K562 (cell line): Measurements from ENCODE around the gene ANK3. TPM values are rescaled to one million over a fixed set of nuclear protein-coding genes. Genes with fewer than 3 reads are reported as not detected.
A peak's percentile ranks its signal among the peaks of the same experiment; 100 is the strongest.
"Not testable (repeated sequence)": the region's sequence is repeated elsewhere in the genome, so short reads cannot be mapped to it uniquely, and the experiment has no call there.

Experiments
- ATAC-seq: fragments of 200-7000 bp; cut with Tn5 transposase; 3 replicates; pipeline ENCODE4 v1.9.1; 2020; ENCODE audit warnings: moderate library complexity
- BruUV-seq: library from RNA; stranded (reverse); fragments of 400-500 nt; replicated peaks from 2 replicates; lab custom pipeline; 2021; lab: Mats Ljungman, UMichigan
- CTCF ChIA-PET: fragments of 300-600 bp; formaldehyde crosslinking; extraction: SDS; loops from one replicate; lab custom pipeline; 2021; ENCODE audit warnings: low intra/inter-chr PET ratio; lab: Yijun Ruan, JAX
- POLR2A ChIA-PET: fragments of 300-600, 350-650 bp; sonication (Branson Sonifier 250); formaldehyde crosslinking; extraction: SDS; loops from one replicate; lab custom pipeline; 2021; ENCODE audit warnings: antibody characterized with exemption, inconsistent platforms; lab: Yijun Ruan, JAX
- DNase-seq, 4 experiments: peaks; one replicate each; pipeline versions ENCODE4 v3.0.0 to v3.0.0-alpha.2; 2011 to 2018; ENCODE audit warnings: low spot score in 3 of 4, mixed read lengths in 3 of 4; ENCODE audit errors: extremely low read depth in 1 of 4
- FAIRE-seq: peaks from 2 replicates; lab custom pipeline; 2011; peaks lifted over from hg19 to GRCh38; lab: Jason Lieb, UNC
- H2AFZ ChIP-seq: 2 replicates; pipeline ENCODE4 v1.6.0; 2011; ENCODE audit warnings: low read depth, low read length, control low read depth, inconsistent platforms
- H3K27ac ChIP-seq: fragments of 200-600 bp; 3 replicates; pipeline ENCODE4 v1.8.0; 2011; ENCODE audit warnings: low read depth, mild to moderate bottlenecking, control low read depth, inconsistent platforms, low read length, moderate library complexity, mixed read lengths; ENCODE audit errors: extremely low read depth
- H3K27me3 ChIP-seq, 2 experiments: fragments of 300-600 bp in 1 of 2; 2 replicates in 1 of 2; 3 replicates in 1 of 2; pipeline versions ENCODE4 v1.6.0 to v1.8.0; 2011; ENCODE audit warnings: inconsistent platforms in 2 of 2, low read length in 2 of 2, mild to moderate bottlenecking in 1 of 2, mixed read lengths in 1 of 2, moderate library complexity in 1 of 2; ENCODE audit not compliant: control insufficient read depth in 2 of 2, insufficient read depth in 2 of 2
- H3K36me3 ChIP-seq: fragments of 300-600 bp; 3 replicates; pipeline ENCODE4 v1.8.0; 2011; ENCODE audit warnings: mild to moderate bottlenecking, low read length, inconsistent platforms; ENCODE audit not compliant: control insufficient read depth, insufficient read depth
- H3K4me1 ChIP-seq, 2 experiments: fragments of 200-600 bp in 1 of 2; replicated peaks in 1 of 2; 2 replicates in 1 of 2; 3 replicates in 1 of 2; pipeline versions ENCODE4 v1.5.1 to v1.8.0; 2011; ENCODE audit warnings: inconsistent platforms in 2 of 2, low read length in 2 of 2, mild to moderate bottlenecking in 1 of 2, mixed read lengths in 1 of 2, moderate library complexity in 1 of 2; ENCODE audit not compliant: control insufficient read depth in 2 of 2, insufficient read depth in 2 of 2
- H3K4me2 ChIP-seq: 2 replicates; pipeline ENCODE4 v1.6.1; 2011; ENCODE audit warnings: low read length, control low read depth, inconsistent platforms, mixed read lengths; ENCODE audit not compliant: insufficient read depth
- H3K4me3 ChIP-seq: fragments of 200-600 bp; sonication (generic), shearing (Covaris generic); 2 replicates; pipeline ENCODE4 v1.5.1; 2016; ENCODE audit warnings: control low read depth, inconsistent platforms
- H3K79me2 ChIP-seq: fragments of 200-600 bp; 3 replicates; pipeline ENCODE4 v1.8.0; 2011; ENCODE audit warnings: low read length, inconsistent platforms; ENCODE audit not compliant: control insufficient read depth, insufficient read depth
- H3K9ac ChIP-seq, 2 experiments: 2 replicates each; pipeline versions ENCODE4 v1.6.0 to v1.6.1; 2011; ENCODE audit warnings: low read depth in 2 of 2, low read length in 2 of 2, control low read depth in 1 of 2, inconsistent platforms in 1 of 2, mild to moderate bottlenecking in 1 of 2, mixed read lengths in 1 of 2; ENCODE audit not compliant: insufficient read depth in 1 of 2
- H3K9me1 ChIP-seq: one replicate; pipeline ENCODE4 v1.6.0; 2011; ENCODE audit warnings: inconsistent platforms, mild to moderate bottlenecking, low read length, moderate library complexity; ENCODE audit not compliant: control insufficient read depth, insufficient read depth
- H3K9me3 ChIP-seq: replicated peaks from 2 replicates; pipeline ENCODE4 v1.5.1; 2011; ENCODE audit warnings: low read depth, low read length, inconsistent platforms; ENCODE audit not compliant: control insufficient read depth, insufficient read depth
- H4K20me1 ChIP-seq: replicated peaks from 2 replicates; pipeline ENCODE4 v1.6.1; 2011; ENCODE audit warnings: low read length, inconsistent platforms, mixed read lengths; ENCODE audit not compliant: control insufficient read depth, insufficient read depth
- ARNT ChIP-seq, 2 experiments: fragments of 450-650 bp; IDR thresholded peaks; 2 replicates each; pipeline ENCODE4 v1.6.1; 2016; ENCODE audit warnings: mild to moderate bottlenecking in 1 of 2
- ATF1 ChIP-seq, 2 experiments: fragments of 450-650 bp in 1 of 2; IDR thresholded peaks; 2 replicates each; pipeline ENCODE4 v1.6.1; 2016; ENCODE audit warnings: missing compliant biosample characterization in 1 of 2, missing genetic modification characterization in 1 of 2
- ATF7 ChIP-seq: fragments of 450-650 bp; IDR thresholded peaks from 2 replicates; pipeline ENCODE4 v1.7.1; 2014; ENCODE audit warnings: mild to moderate bottlenecking, moderate library complexity
- BRD9 ChIP-seq: fragments of 450-650 bp; IDR thresholded peaks from 2 replicates; pipeline ENCODE4 v1.6.1; 2018; ENCODE audit warnings: low read depth; ENCODE audit not compliant: partially characterized antibody
- CEBPB ChIP-seq: fragments of 450-650 bp; IDR thresholded peaks from 2 replicates; pipeline ENCODE4 v1.6.1; 2016; ENCODE audit warnings: missing genetic modification characterization, missing compliant biosample characterization
- CEBPG ChIP-seq, 3 experiments: fragments of 200-800 bp in 1 of 3; sonication (Bioruptor generic) in 1 of 3; sonication (generic) in 1 of 3; formaldehyde crosslinking in 1 of 3; IDR thresholded peaks in 2 of 3; conservative IDR thresholded peaks in 1 of 3; 2 replicates each; pipeline versions ENCODE4 v1.6.1 to v1.8.0; 2016 to 2022; ENCODE audit warnings: missing compliant biosample characterization in 2 of 3, missing genetic modification characterization in 2 of 3, mild to moderate bottlenecking in 1 of 3, missing genetic modification reagents in 1 of 3
- CREM ChIP-seq: IDR thresholded peaks from 2 replicates; pipeline ENCODE4 v1.6.1; 2014; ENCODE audit warnings: antibody characterized with exemption, low read depth
- DPF2 ChIP-seq: fragments of 450-650 bp; IDR thresholded peaks from 2 replicates; pipeline ENCODE4 v1.6.1; 2016
- FOSL1 ChIP-seq: fragments of 200-800 bp; sonication (Bioruptor generic); conservative IDR thresholded peaks from 2 replicates; pipeline ENCODE4 v1.6.1; 2016; ENCODE audit warnings: missing genetic modification characterization, missing compliant biosample characterization
- HMBOX1 ChIP-seq: sonication (generic); IDR thresholded peaks from 2 replicates; pipeline ENCODE4 v1.6.1; 2016
- NELFE ChIP-seq: IDR thresholded peaks from 2 replicates; pipeline ENCODE4 v1.6.1; 2011; ENCODE audit warnings: mild to moderate bottlenecking; ENCODE audit not compliant: insufficient read depth, insufficient read length
- NFIC ChIP-seq: fragments of 450-650 bp; IDR thresholded peaks from 2 replicates; pipeline ENCODE4 v1.6.1; 2017; ENCODE audit warnings: mild to moderate bottlenecking, inconsistent platforms
- PHF20 ChIP-seq: fragments of 450-650 bp; IDR thresholded peaks from 2 replicates; pipeline ENCODE4 v1.6.1; 2018; ENCODE audit not compliant: partially characterized antibody
- SP2 ChIP-seq: IDR thresholded peaks from 2 replicates; pipeline ENCODE4 v1.6.1; 2011; ENCODE audit warnings: mild to moderate bottlenecking, low read depth, low read length, moderate library complexity; ENCODE audit not compliant: poor library complexity, severe bottlenecking; ENCODE audit errors: extremely low read depth
- whole genome bisulfite sequencing: fragments of 100-300 bp; shearing (Covaris generic); methylation state at CpG from one replicate; pipeline ENCODE4 v1.1.6; 2016; ENCODE audit warnings: low coverage, mixed read lengths; ENCODE audit not compliant: insufficient coverage; ENCODE audit errors: missing lambda C conversion rate; 5-methylcytosine and 5-hydroxymethylcytosine counted together
- in situ Hi-C: fragments of 300-500 bp; cut with MboI; formaldehyde crosslinking; loops from 4 replicates; pipeline ENCODE4 v1.15.0; 2018; ENCODE audit warnings: inconsistent platforms, mixed read lengths
- intact Hi-C: fragments of 100-400 bp; cut with micrococcal nuclease; formaldehyde crosslinking; loops from 2 replicates; pipeline ENCODE4 v1.14.2; 2022
- polyA plus RNA-seq, 8 experiments: library from polyadenylated mRNA; depleted of rRNA in 4 of 8; stranded (reverse) in 5 of 8; unstranded in 3 of 8; fragments of >200 nt; fragmentation: Nextera tagmentation in 2 of 8; fragmentation: Illumina TruSeq in 1 of 8; extraction: Ambion mirVana in 2 of 8; extraction: Trizol in 1 of 8; gene quantifications; 2 replicates each; pipeline versions ENCODE4 v1.2.1 to v1.2.3, GENCODE V29; 2011 to 2014; ENCODE audit warnings: inconsistent platforms in 1 of 8, missing spikeins in 1 of 8
- total RNA-seq, 7 experiments: library from RNA; depleted of rRNA in 6 of 7; stranded (reverse); fragments of >200 nt in 6 of 7; fragmentation: Illumina TruSeq in 2 of 7; extraction: Trizol in 2 of 7; gene quantifications; 2 replicates each; pipeline versions ENCODE4 v1.2.1 to v1.2.3, GENCODE V29; 2011 to 2021; ENCODE audit warnings: low replicate concordance in 1 of 7

The ANK3 gene
- total and polyA plus RNA-seq, 9 of the 15 experiments (the other 6 are each of a cell fraction or from before 2014, with no cell fraction given) = 10.0 to 32.3 (median 17.9) TPM

GRCh38 chr10:60292536-60292935 lies 97.1 kb downstream of the ANK3 start:
- H4K20me1 ChIP-seq; H2AFZ ChIP-seq; H3K9ac ChIP-seq; H3K4me3 ChIP-seq; H3K36me3 ChIP-seq; BruUV-seq; in situ Hi-C loops; H3K27ac ChIP-seq; FAIRE-seq; H3K27me3 ChIP-seq; H3K79me2 ChIP-seq; ATAC-seq; H3K9me3 ChIP-seq; H3K9me1 ChIP-seq; H3K4me2 ChIP-seq; DNase-seq; CTCF ChIA-PET; TF ChIP-seq CEBPG (CRISPR knock-in tag; IDR thresholded peaks at IDR 0.05): not testable (repeated sequence)
- H3K4me1 ChIP-seq = peaks cover 0 to 45% of the 10 kb centered on the region in 2 experiments; a peak in 4 of 5 replicates
- WGBS = 37% methylated on average over 5 of the region's 6 CpGs
- intact Hi-C loops = loop anchor here (10.0 kb wide), 1 partner anchor 492 kb away; no protein-coding TSS in a partner anchor
- TF ChIP-seq CEBPG (tag; conservative IDR thresholded peaks at IDR 0.05 in 1 of 2, IDR thresholded peaks at IDR 0.05 in 1 of 2) = peak; percentile 42 to 83; a peak in 3 of 4 replicates
- TF ChIP-seq CEBPB (tag) = peak; percentile 93
- POLR2A ChIA-PET = interaction anchor here (0.8 to 1.4 kb wide), 2 partner anchors 21 to 26 kb away, joined by 3 read pairs; no protein-coding TSS in a partner anchor

GRCh38 chr10:60291344-60291930 lies 98.2 kb downstream of the ANK3 start:
- in situ Hi-C loops = no loop called here
- WGBS = 57% methylated on average over 5 of the region's 5 CpGs
- H3K27me3 ChIP-seq = no peaks in the 10 kb centered on the region
- BruUV-seq = no TSS peak
- DNase-seq (no peak), FAIRE-seq (no peak), ATAC-seq (peak; percentile 45)
- peaks cover 6% of the 10 kb centered on the region; the same call in 2 of the 3 replicates for H3K79me2 ChIP-seq
- peaks cover 0 to 45% of the 10 kb centered on the region in 2 experiments; a peak in 4 of 5 replicates for H3K4me1 ChIP-seq
- no peak overlapping the region for H3K27ac ChIP-seq
- H3K9me1 ChIP-seq = no peaks in the 10 kb centered on the region
- no peaks in the 10 kb centered on the region for H4K20me1 ChIP-seq
- ChIA-PET CTCF (no interaction called here), POLR2A (interaction anchor here (0.6 to 0.7 kb wide), 2 partner anchors 18 to 582 kb away, joined by 3 to 4 read pairs; no protein-coding TSS in a partner anchor)
- no peak overlapping the region for H3K9ac ChIP-seq
- peak overlapping the region; percentile 26 for H2AFZ ChIP-seq
- no peak overlapping the region for H3K4me2 ChIP-seq
- intact Hi-C loops = loop anchor here (10.0 kb wide), 1 partner anchor 493 kb away; no protein-coding TSS in a partner anchor
- H3K9me3 ChIP-seq = no peaks in the 10 kb centered on the region
- no peak overlapping the region for H3K4me3 ChIP-seq
- no peaks in the 10 kb centered on the region for H3K36me3 ChIP-seq
- TF ChIP-seq DPF2 (peak; percentile 43; the same call in 1 of the 2 replicates), CEBPG (CRISPR knock-in tag; IDR thresholded peaks at IDR 0.05) (no peak), CEBPG (tag; conservative IDR thresholded peaks at IDR 0.05 in 1 of 2, IDR thresholded peaks at IDR 0.05 in 1 of 2) (peak; percentile 85 to 99), ATF7 (peak; percentile 67; the same call in 1 of the 2 replicates), ARNT (IDR thresholded peaks at IDR 0.05) (no peak), HMBOX1 (peak; percentile 40; the same call in 1 of the 2 replicates), SP2 (no peak), BRD9 (peak; percentile 15), PHF20 (no peak), ATF1 (CRISPR knock-in tag; IDR thresholded peaks at IDR 0.05) (no peak), ATF1 (tag; IDR thresholded peaks at IDR 0.05) (peak; percentile 55), NFIC (peak; percentile 41; the same call in 1 of the 2 replicates), FOSL1 (peak; percentile 32), NELFE (no peak), CREM (peak; percentile 22; the same call in 1 of the 2 replicates)
